Measurements from ENCODE around the gene MANEAL.

Gene MANEAL

DNA sequence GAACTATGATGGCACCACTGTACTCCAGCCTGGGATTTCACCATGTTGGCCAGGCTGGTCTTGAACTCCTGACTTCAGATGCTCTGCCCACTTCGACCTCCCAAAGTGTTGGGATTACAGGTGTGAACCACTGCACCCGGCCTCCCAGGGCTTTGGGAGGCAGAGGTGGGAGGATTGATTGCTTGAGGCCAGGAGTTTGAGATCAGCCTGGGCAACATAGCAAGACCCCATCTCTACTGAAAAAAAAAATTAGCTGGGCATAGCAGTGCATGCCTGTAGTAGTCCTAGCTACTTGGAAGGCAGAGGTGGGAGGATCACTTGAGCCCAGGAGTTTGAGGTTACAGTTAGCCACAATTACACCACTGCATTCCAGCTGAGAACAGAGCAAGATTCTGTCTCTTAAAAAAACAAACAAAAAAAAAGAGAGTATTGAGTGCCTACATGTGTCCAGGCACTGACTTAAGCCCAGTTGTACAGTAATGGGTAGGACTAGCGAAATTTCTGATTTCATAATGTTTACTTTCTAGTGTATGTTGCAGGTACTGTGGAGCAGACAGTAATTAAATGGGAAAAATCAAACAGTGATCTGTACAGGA, 4.2 kb downstream of the MANEAL start:
- TF ChIP-seq Cebpa-rat (IDR thresholded peaks at IDR 0.05): no peak

GRCh38 chr1:37802439-37802838, 8.8 kb downstream of the MANEAL start:
- peaks cover 90 to 100% (median 96%) of the 10 kb centered on the region in 11 experiments for H3K36me3 ChIP-seq
- no peak for TF ChIP-seq Cebpa-rat (IDR thresholded peaks at IDR 0.05)
- no peaks in the 10 kb centered on the region for H3K9me3 ChIP-seq (replicated peaks in 1 of 11)
- no peak overlapping the region for H3K4me2 ChIP-seq
- no peak overlapping the region for H3K4me3 ChIP-seq
- H3K27me3 ChIP-seq: no peaks in the 10 kb centered on the region
- no peak overlapping the region for H3K9ac ChIP-seq
- H3K27ac ChIP-seq: no peak overlapping the region
- H4K20me1 ChIP-seq: peaks cover 51 to 100% (median 94%) of the 10 kb centered on the region in 11 experiments; a peak in 21 of 22 replicates
- H3K4me1 ChIP-seq: peaks cover 11 to 34% (median 20%) of the 10 kb centered on the region in 10 experiments

More for the DNA sequence above, 4.2 kb downstream of the MANEAL start:
- Histone ChIP-seq H3K36me3 (peaks cover 54 to 76% (median 71%) of the 10 kb centered on the region in 11 experiments), H3K4me2 (no peak overlapping the region), H4K20me1 (peaks cover 11 to 81% (median 71%) of the 10 kb centered on the region in 11 experiments; a peak in 21 of 22 replicates), H3K9ac (no peak overlapping the region), H3K9me3 (replicated peaks in 1 of 11) (no peaks in the 10 kb centered on the region), H3K27me3 (no peaks in the 10 kb centered on the region), H3K27ac (no peak overlapping the region), H3K4me1 (peaks cover 25 to 44% (median 28%) of the 10 kb centered on the region in 10 experiments), H3K4me3 (no peak overlapping the region)

- H3K4me3 ChIP-seq: peak overlapping the region; percentile 89 to 100 (median 98)
- no peak for TF ChIP-seq Cebpa-rat (IDR thresholded peaks at IDR 0.05)
- peaks cover 51 to 83% (median 67%) of the 10 kb centered on the region in 11 experiments; a peak in 21 of 22 replicates for H4K20me1 ChIP-seq
- H3K36me3 ChIP-seq: peaks cover 49 to 70% (median 55%) of the 10 kb centered on the region in 11 experiments
- H3K27me3 ChIP-seq: no peaks in the 10 kb centered on the region
- H3K9me3 ChIP-seq (replicated peaks in 1 of 11): no peaks in the 10 kb centered on the region
- H3K4me1 ChIP-seq: peaks cover 27 to 57% (median 46%) of the 10 kb centered on the region in 10 experiments
- H3K9ac ChIP-seq: peak overlapping the region; percentile 90 to 100 (median 97)
- H3K4me2 ChIP-seq: peak overlapping the region; percentile 86 to 98 (median 93)
- peak overlapping the region; percentile 82 to 100 (median 97) for H3K27ac ChIP-seq
These were observed 13.5 kb downstream of the MANEAL start for GRCh38 chr1:37807220-37807554.

GRCh38 chr1:37807555-37808368, 14.1 kb downstream of the MANEAL start, which contains the start of the genes C1orf122 and YRDC:
TSS of gene C1orf122 (plus strand) at chr1:37807790. CDS start at chr1:37808405, 615 bp downstream.
TSS of gene YRDC (minus strand) at chr1:37808208. CDS start at chr1:37808180, 28 bp downstream.
- Histone ChIP-seq H3K9ac (peak within 1 kb of the TSS; percentile 90 to 100 (median 97)), H3K4me2 (peak within 1 kb of the TSS; percentile 86 to 98 (median 95)), H4K20me1 (peaks cover 47 to 83% (median 62%) of the 10 kb centered on the region in 11 experiments; a peak in 21 of 22 replicates), H3K27ac (peak within 1 kb of the TSS; percentile 82 to 100 (median 97)), H3K36me3 (peaks cover 43 to 70% (median 55%) of the 10 kb centered on the region in 11 experiments), H3K27me3 (no peaks in the 10 kb centered on the region), H3K4me1 (peaks cover 27 to 57% (median 46%) of the 10 kb centered on the region in 10 experiments), H3K4me3 (peak within 1 kb of the TSS; percentile 89 to 100 (median 98)), H3K9me3 (replicated peaks in 1 of 11) (no peaks in the 10 kb centered on the region)
- no peak for TF ChIP-seq Cebpa-rat (IDR thresholded peaks at IDR 0.05)

DNA sequence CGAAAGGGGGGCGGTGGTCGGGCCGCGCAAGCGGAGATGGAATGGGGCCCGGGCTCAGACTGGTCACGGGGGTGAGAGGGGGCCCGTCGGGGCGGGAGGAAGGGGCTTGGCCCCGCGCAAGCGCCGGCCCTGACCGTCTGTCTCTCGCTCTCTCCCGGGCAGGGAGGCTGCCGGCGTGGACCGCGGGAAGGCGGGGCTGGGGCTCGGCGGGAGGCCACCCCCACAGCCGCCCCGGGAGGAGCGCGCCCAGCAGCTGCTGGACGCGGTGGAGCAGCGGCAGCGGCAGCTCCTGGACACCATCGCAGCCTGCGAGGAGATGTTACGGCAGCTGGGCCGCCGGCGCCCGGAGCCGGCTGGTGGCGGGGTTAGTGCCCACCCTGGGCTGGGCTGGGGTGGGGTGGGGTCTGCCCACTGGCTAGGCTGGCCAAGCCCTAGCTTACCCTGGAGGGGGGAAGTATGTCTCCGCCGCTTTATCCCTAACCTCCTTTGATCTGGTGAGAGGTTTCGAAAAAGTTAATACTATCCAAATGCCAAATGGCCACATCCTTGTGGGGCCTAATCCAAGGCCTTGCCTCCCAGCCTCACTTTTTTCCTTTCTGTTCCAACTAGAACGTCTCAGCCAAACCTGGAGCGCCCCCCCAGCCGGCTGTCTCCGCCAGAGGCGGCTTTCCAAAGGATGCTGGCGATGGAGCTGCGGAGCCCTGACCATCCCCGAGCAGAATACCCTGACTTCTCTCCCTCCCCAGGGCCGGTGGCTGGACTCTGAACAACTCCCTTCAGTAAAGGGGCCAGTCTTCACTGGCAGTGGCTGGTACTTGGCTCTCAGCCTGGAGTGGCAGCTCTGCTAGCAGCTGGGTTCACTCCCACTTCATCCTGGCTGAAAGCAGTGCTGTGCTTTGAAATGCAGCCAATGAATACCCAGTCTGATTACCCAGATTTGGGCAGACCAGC, 15.0 kb downstream of the MANEAL start:
- H3K9me3 ChIP-seq (replicated peaks in 1 of 11): no peaks in the 10 kb centered on the region

GRCh38 chr1:37809942-37810341, 16.3 kb downstream of the MANEAL start:
- no peak for TF ChIP-seq Cebpa-rat (IDR thresholded peaks at IDR 0.05)
- H3K9me3 ChIP-seq (replicated peaks in 1 of 11): no peaks in the 10 kb centered on the region
- peaks cover 27 to 57% (median 46%) of the 10 kb centered on the region in 10 experiments for H3K4me1 ChIP-seq
- no peak overlapping the region for H3K4me3 ChIP-seq
- peaks cover 25 to 81% (median 62%) of the 10 kb centered on the region in 11 experiments; a peak in 21 of 22 replicates for H4K20me1 ChIP-seq
- no peak overlapping the region for H3K27ac ChIP-seq
- H3K27me3 ChIP-seq: no peaks in the 10 kb centered on the region
- H3K36me3 ChIP-seq: peaks cover 31 to 70% (median 51%) of the 10 kb centered on the region in 11 experiments
- peak overlapping the region in 1 of 11 experiments; percentile 90; a peak in 1 of 22 replicates for H3K9ac ChIP-seq
- H3K4me2 ChIP-seq: peak overlapping the region in 9 of 11 experiments; percentile 24 to 98 (median 82); a peak in 17 of 22 replicates

More for the DNA sequence above, 15.0 kb downstream of the MANEAL start:
- Histone ChIP-seq H3K4me1 (peaks cover 27 to 57% (median 46%) of the 10 kb centered on the region in 10 experiments), H4K20me1 (peaks cover 38 to 83% (median 62%) of the 10 kb centered on the region in 11 experiments; a peak in 21 of 22 replicates), H3K4me2 (peak overlapping the region; percentile 80 to 98 (median 91)), H3K9ac (peak overlapping the region; percentile 90 to 100 (median 97)), H3K36me3 (peaks cover 34 to 70% (median 51%) of the 10 kb centered on the region in 11 experiments), H3K4me3 (peak overlapping the region; percentile 89 to 100 (median 98)), H3K27ac (peak overlapping the region; percentile 82 to 100 (median 97)), H3K27me3 (no peaks in the 10 kb centered on the region)
- TF ChIP-seq Cebpa-rat (IDR thresholded peaks at IDR 0.05): no peak

GRCh38 chr1:37811027-37811655, 17.5 kb downstream of the MANEAL start:
- Histone ChIP-seq H3K27ac (no peak overlapping the region), H3K9me3 (replicated peaks in 1 of 11) (no peaks in the 10 kb centered on the region), H3K9ac (no peak overlapping the region), H3K4me3 (no peak overlapping the region), H3K4me1 (peaks cover 23 to 46% (median 36%) of the 10 kb centered on the region in 10 experiments), H3K27me3 (no peaks in the 10 kb centered on the region), H4K20me1 (peaks cover 13 to 71% (median 53%) of the 10 kb centered on the region in 11 experiments; a peak in 21 of 22 replicates), H3K36me3 (peaks cover 31 to 70% (median 51%) of the 10 kb centered on the region in 11 experiments), H3K4me2 (peak overlapping the region in 4 of 11 experiments; percentile 94 to 98 (median 94); a peak in 6 of 22 replicates)
- no peak for TF ChIP-seq Cebpa-rat (IDR thresholded peaks at IDR 0.05)
